GM12864 (cell line): ENCODE measurements around the gene COPG1.

Experiments
- DNase-seq: peaks from one replicate; pipeline ENCODE4 v3.0.0-alpha.2; 2011; ENCODE audit warnings: low read depth
- H3K4me3 ChIP-seq: 2 replicates; pipeline ENCODE4 v1.5.1; 2011; ENCODE audit warnings: mild to moderate bottlenecking, low read depth, low read length, control low read depth
- CTCF ChIP-seq: IDR thresholded peaks from 2 replicates; pipeline ENCODE4 v1.5.1; 2011; ENCODE audit warnings: low read depth, mild to moderate bottlenecking, moderate library complexity, low read length, control low read depth, inconsistent platforms; ENCODE audit errors: missing control alignments

Gene COPG1

GRCh38 chr3:129305592-129306091 is 56.2 kb downstream of the COPG1 start:
- H3K4me3 ChIP-seq = no peak overlapping the region
- no peak for DNase-seq
- TF ChIP-seq CTCF = no peak

- H3K4me3 ChIP-seq = no peak overlapping the region
Measured at GRCh38 chr3:129308636-129309035, 59.2 kb downstream of the COPG1 start.

GRCh38 chr3:129310111-129311011 is 61.0 kb downstream of the COPG1 start:
- TF ChIP-seq CTCF = no peak
- DNase-seq = no peak
- no peak overlapping the region for H3K4me3 ChIP-seq

More at GRCh38 chr3:129308636-129309035, 59.2 kb downstream of the COPG1 start:
- no peak for TF ChIP-seq CTCF
- DNase-seq = no peak

- DNase-seq = no peak
- no peak for TF ChIP-seq CTCF
- no peak overlapping the region for H3K4me3 ChIP-seq
Measured at GRCh38 chr3:129311054-129311902, 61.9 kb downstream of the COPG1 start.

GRCh38 chr3:129312021-129312639 is 62.7 kb downstream of the COPG1 start:
- TF ChIP-seq CTCF = no peak
- H3K4me3 ChIP-seq = no peak overlapping the region
- no peak for DNase-seq

- H3K4me3 ChIP-seq = no peak overlapping the region
- no peak for TF ChIP-seq CTCF
- DNase-seq = no peak
Measured at GRCh38 chr3:129312671-129313414, 63.4 kb downstream of the COPG1 start.
